CD14-positive monocyte (primary cell): ENCODE results near the gene SLC27A1. TPM values are rescaled to one million over a fixed set of nuclear protein-coding genes. Genes with fewer than 3 reads are reported as not detected.

Experiments used
- DNase-seq, 3 donors: peaks; one replicate each; pipeline ENCODE4 v3.0.0-alpha.2; 2011 to 2022
- H2AFZ ChIP-seq: 2 replicates; pipeline ENCODE4 v1.6.0; 2012; ENCODE audit warnings: mild to moderate bottlenecking, low read depth, low read length, inconsistent platforms; ENCODE audit not compliant: insufficient read depth, poor library complexity, severe bottlenecking
- H3K27ac ChIP-seq, 2 donors: 1 replicate in 1 of 2; 2 replicates in 1 of 2; pipeline ENCODE4 v1.5.1; 2012 to 2013; ENCODE audit warnings: low read length in 2 of 2, control low read depth in 1 of 2, inconsistent platforms in 1 of 2, low read depth in 1 of 2, mild to moderate bottlenecking in 1 of 2
- H3K27me3 ChIP-seq, 2 donors: one replicate each; pipeline versions ENCODE4 v1.6.0 to v1.6.1; 2011 to 2013; ENCODE audit warnings: low read length in 2 of 2; ENCODE audit not compliant: control insufficient read depth in 2 of 2, insufficient read depth in 2 of 2
- H3K36me3 ChIP-seq, 2 donors: replicated peaks in 1 of 2; 1 replicate in 1 of 2; 2 replicates in 1 of 2; pipeline versions ENCODE4 v1.5.1 to v1.6.1; 2012 to 2013; ENCODE audit warnings: low read length in 2 of 2, control low read depth in 1 of 2, inconsistent platforms in 1 of 2, mild to moderate bottlenecking in 1 of 2; ENCODE audit not compliant: insufficient read depth in 2 of 2, control insufficient read depth in 1 of 2
- H3K4me1 ChIP-seq, 2 donors: 1 replicate in 1 of 2; 2 replicates in 1 of 2; pipeline versions ENCODE4 v1.5.1 to v1.6.1; 2012 to 2013; ENCODE audit warnings: low read length in 2 of 2, control low read depth in 1 of 2, inconsistent platforms in 1 of 2, mild to moderate bottlenecking in 1 of 2, moderate library complexity in 1 of 2; ENCODE audit not compliant: insufficient read depth in 2 of 2, control insufficient read depth in 1 of 2
- H3K4me2 ChIP-seq: replicated peaks from 2 replicates; pipeline ENCODE3; 2012; ENCODE audit warnings: low read length, moderate library complexity, mild to moderate bottlenecking; ENCODE audit not compliant: poor library complexity, severe bottlenecking; ENCODE audit errors: extremely low read depth
- H3K4me3 ChIP-seq, 3 experiments: fragments of 200-600 bp in 1 of 3; sonication (generic) in 1 of 3; replicated peaks in 1 of 3; 1 replicate in 2 of 3; 2 replicates in 1 of 3; pipeline ENCODE4 v1.5.1; 2011 to 2013; ENCODE audit warnings: low read length in 3 of 3, mild to moderate bottlenecking in 3 of 3, control low read depth in 2 of 3, low read depth in 2 of 3, inconsistent platforms in 1 of 3, moderate library complexity in 1 of 3
- H3K79me2 ChIP-seq: 2 replicates; pipeline ENCODE4 v1.6.0; 2012; ENCODE audit warnings: mild to moderate bottlenecking, control low read depth, inconsistent platforms, low read length, moderate library complexity; ENCODE audit not compliant: insufficient read depth
- H3K9ac ChIP-seq: 2 replicates; pipeline ENCODE4 v1.6.0; 2017; ENCODE audit warnings: low read length, mild to moderate bottlenecking; ENCODE audit not compliant: insufficient read depth, poor library complexity, severe bottlenecking
- H3K9me3 ChIP-seq, 2 donors: replicated peaks in 1 of 2; 1 replicate in 1 of 2; 2 replicates in 1 of 2; pipeline versions ENCODE4 v1.5.1 to v1.6.1; 2012 to 2013; ENCODE audit warnings: low read length in 2 of 2, control low read depth in 1 of 2; ENCODE audit not compliant: control insufficient read depth in 1 of 2, insufficient read depth in 1 of 2
- H4K20me1 ChIP-seq: 2 replicates; pipeline ENCODE4 v1.6.0; 2012; ENCODE audit warnings: mild to moderate bottlenecking, low read length, control low read depth, moderate library complexity; ENCODE audit not compliant: insufficient read depth
- H3K27ac Mint-ChIP-seq, 7 donors: one replicate each; pipeline ENCODE4 v1.8.0; 2020; ENCODE audit warnings: mild to moderate bottlenecking in 7 of 7, mixed read lengths in 7 of 7, moderate library complexity in 6 of 7, inconsistent platforms in 2 of 7
- H3K27me3 Mint-ChIP-seq, 3 donors: one replicate each; pipeline ENCODE4 v1.8.0; 2021 to 2022; ENCODE audit warnings: low read depth in 3 of 3, mild to moderate bottlenecking in 3 of 3, mixed read lengths in 3 of 3, moderate library complexity in 3 of 3, inconsistent platforms in 1 of 3
- H3K36me3 Mint-ChIP-seq, 2 donors: one replicate each; pipeline ENCODE4 v1.8.0; 2020; ENCODE audit warnings: mixed read lengths in 2 of 2, inconsistent platforms in 1 of 2, mild to moderate bottlenecking in 1 of 2
- H3K4me1 Mint-ChIP-seq: one replicate; pipeline ENCODE4 v1.8.0; 2020; ENCODE audit warnings: mild to moderate bottlenecking, mixed read lengths
- H3K4me3 Mint-ChIP-seq, 2 donors: one replicate each; pipeline ENCODE4 v1.8.0; 2020; ENCODE audit warnings: mild to moderate bottlenecking in 2 of 2, mixed read lengths in 2 of 2, moderate library complexity in 1 of 2
- H3K9me3 Mint-ChIP-seq, 7 donors: one replicate each; pipeline ENCODE4 v1.8.0; 2020 to 2022; ENCODE audit warnings: mixed read lengths in 7 of 7, mild to moderate bottlenecking in 6 of 7, moderate library complexity in 6 of 7, inconsistent platforms in 2 of 7
- CTCF ChIP-seq: fragments of 200-600 bp; IDR thresholded peaks from one replicate; pipeline ENCODE4 v1.8.0; 2022; ENCODE audit warnings: antibody characterized with exemption, mild to moderate bottlenecking
- WGBS: methylation state at CpG from one replicate; pipeline ENCODE4 v1.1.5; 2013; ENCODE audit warnings: missing lambda C conversion rate; ENCODE audit not compliant: insufficient coverage; 5-methylcytosine and 5-hydroxymethylcytosine counted together
- intact Hi-C, 2 donors: fragments of 100-400 bp; cut with micrococcal nuclease; formaldehyde crosslinking; loops; one replicate each; pipeline versions ENCODE4 v1.15.0 to v1.15.1; 2023
- polyA plus RNA-seq, 3 donors: library from polyadenylated mRNA; depleted of rRNA in 1 of 3; unstranded in 2 of 3; stranded (reverse) in 1 of 3; fragments of 300-500 nt in 2 of 3; fragments of >200 nt in 1 of 3; fragmentation: Illumina TruSeq in 2 of 3; gene quantifications; 1 replicate in 2 of 3; 2 replicates in 1 of 3; pipeline ENCODE4 v1.2.3, GENCODE V29; 2012 to 2021

Gene SLC27A1
- polyA plus RNA-seq, 3 donors, result 27.1 to 36.5 (median 27.6) TPM

GRCh38 chr19:17522988-17523872, 52.9 kb downstream of the SLC27A1 start:
- H3K27ac Mint-ChIP-seq, result peak overlapping the region; percentile 87 to 96 (median 94)
- peak overlapping the region; percentile 76 to 88 for H3K4me3 Mint-ChIP-seq
- Histone ChIP-seq H3K4me1 (peaks cover 30 to 49% of the 10 kb centered on the region in 2 donors), H3K27me3 (no peaks in the 10 kb centered on the region), H3K4me2 (peak overlapping the region; percentile 83), H4K20me1 (no peaks in the 10 kb centered on the region), H3K79me2 (no peaks in the 10 kb centered on the region), H3K27ac (peak overlapping the region; percentile 88), H3K36me3 (peaks cover 14 to 26% of the 10 kb centered on the region in 2 donors), H3K9ac (peak overlapping the region; percentile 40), H3K4me3 (peak overlapping the region in 2 of 3 experiments; percentile 26 to 71), H3K9me3 (peaks cover 0 to 5% of the 10 kb centered on the region in 2 donors), H2AFZ (peak overlapping the region; percentile 83)
- peak; percentile 76 to 84 (median 83) for DNase-seq
- peaks cover 2 to 15% (median 2%) of the 10 kb centered on the region in 7 donors for H3K9me3 Mint-ChIP-seq
- H3K36me3 Mint-ChIP-seq, result peaks cover 6 to 42% of the 10 kb centered on the region in 2 donors
- under 1% methylated on average over 24 of the region's 24 CpGs for WGBS
- H3K4me1 Mint-ChIP-seq, result peaks cover 46% of the 10 kb centered on the region
- H3K27me3 Mint-ChIP-seq, result peaks cover 0 to 6% (median 4%) of the 10 kb centered on the region in 3 donors
- intact Hi-C loops, result no loop called here
- no peak for TF ChIP-seq CTCF

- no peak for TF ChIP-seq CTCF
- Mint-ChIP-seq H3K27ac (peak overlapping the region in 5 of 7 donors; percentile 15 to 94 (median 45)), H3K36me3 (peaks cover 6 to 31% of the 10 kb centered on the region in 2 donors), H3K4me3 (no peak overlapping the region), H3K27me3 (peaks cover 0 to 6% (median 4%) of the 10 kb centered on the region in 3 donors), H3K9me3 (peaks cover 6 to 21% (median 12%) of the 10 kb centered on the region in 7 donors), H3K4me1 (peaks cover 46% of the 10 kb centered on the region)
- H4K20me1 ChIP-seq, result no peaks in the 10 kb centered on the region
- H3K9me3 ChIP-seq, result peaks cover 0 to 15% of the 10 kb centered on the region in 2 donors
- WGBS, result 97% methylated on average over 3 of the region's 4 CpGs
- H3K79me2 ChIP-seq, result no peaks in the 10 kb centered on the region
- DNase-seq, result no peak
- intact Hi-C loops, result no loop called here
- peaks cover 10 to 13% of the 10 kb centered on the region in 2 donors for H3K36me3 ChIP-seq
- no peak overlapping the region for H2AFZ ChIP-seq
- no peaks in the 10 kb centered on the region for H3K27me3 ChIP-seq
- no peak overlapping the region for H3K27ac ChIP-seq
- peaks cover 30 to 49% of the 10 kb centered on the region in 2 donors for H3K4me1 ChIP-seq
- no peak overlapping the region for H3K9ac ChIP-seq
- no peak overlapping the region for H3K4me3 ChIP-seq
- no peak overlapping the region for H3K4me2 ChIP-seq
Measured at GRCh38 chr19:17524651-17525050, 54.3 kb downstream of the SLC27A1 start.
